Testis (tissue), 3 donors: ENCODE results near the gene TFAP2A. TPM values are rescaled to one million over a fixed set of nuclear protein-coding genes. Genes with fewer than 3 reads are reported as not detected.

Experiments used
- DNase-seq: peaks from one replicate; pipeline ENCODE4 v3.0.0-alpha.2; 2019
- H3K27ac ChIP-seq, 2 donors: fragments of 200-600 bp; sonication (generic); one replicate each; pipeline ENCODE4 v1.5.1; 2019
- H3K27me3 ChIP-seq: fragments of 200-600 bp; sonication (generic); one replicate; pipeline ENCODE4 v1.5.1; 2019
- H3K36me3 ChIP-seq: fragments of 200-600 bp; sonication (generic); one replicate; pipeline ENCODE4 v1.5.1; 2017; ENCODE audit warnings: low read depth; ENCODE audit errors: missing control alignments
- H3K4me1 ChIP-seq: fragments of 200-600 bp; sonication (generic); one replicate; pipeline ENCODE4 v1.5.1; 2019
- H3K4me3 ChIP-seq, 2 donors: fragments of 200-600 bp; sonication (generic); one replicate each; pipeline ENCODE4 v1.5.1; 2017 to 2019
- H3K9me3 ChIP-seq: fragments of 200-600 bp; sonication (generic); one replicate; pipeline ENCODE4 v1.5.1; 2017
- CTCF ChIP-seq, 3 experiments: fragments of 450-650 bp in 2 of 3; fragments of 200-600 bp in 1 of 3; sonication (generic) in 1 of 3; IDR thresholded peaks; one replicate each; pipeline ENCODE4 v1.5.1; 2016 to 2019; ENCODE audit warnings: antibody characterized with exemption in 3 of 3, mild to moderate bottlenecking in 2 of 3, moderate library complexity in 1 of 3
- POLR2A ChIP-seq: fragments of 450-650 bp; IDR thresholded peaks from one replicate; pipeline ENCODE4 v1.6.1; 2017; ENCODE audit warnings: antibody characterized with exemption, mild to moderate bottlenecking, moderate library complexity
- WGBS, 2 donors: methylation state at CpG; one replicate each; pipeline ENCODE4 v1.1.5; 2018; 5-methylcytosine and 5-hydroxymethylcytosine counted together
- intact Hi-C: fragments of 100-400 bp; cut with DNase I; formaldehyde crosslinking; loops from one replicate; pipeline ENCODE4 v1.15.1; 2023; ENCODE audit warnings: low total_unique reads
- polyA plus RNA-seq: library from polyadenylated mRNA; stranded (reverse); fragments of 350-450 nt; fragmentation: Illumina TruSeq; extraction: RNeasy Lipid Tissue Mini Kit (QIAGEN cat#74804); gene quantifications from one replicate; pipeline ENCODE4 v1.2.3, GENCODE V29; 2014; ENCODE audit warnings: low read depth, low replicate concordance; ENCODE audit not compliant: insufficient read depth
- total RNA-seq, 2 donors: library from RNA; depleted of rRNA; stranded (reverse); fragments of >200 nt; gene quantifications; one replicate each; pipeline ENCODE4 v1.2.3, GENCODE V29; 2016

The TFAP2A gene
- total and polyA plus RNA-seq, 3 donors from 2014 or later = 2.7 to 4.8 (median 3.3) TPM

- TF ChIP-seq POLR2A (no peak), CTCF (IDR thresholded peaks at IDR 0.05) (no peak)
- Histone ChIP-seq H3K36me3 (no peaks in the 10 kb centered on the region), H3K4me3 (no peak overlapping the region), H3K9me3 (no peaks in the 10 kb centered on the region), H3K27ac (no peak overlapping the region), H3K27me3 (no peaks in the 10 kb centered on the region), H3K4me1 (no peaks in the 10 kb centered on the region)
- intact Hi-C loops = no loop called here
- 80 to 86% methylated on average over 4 of the region's 4 CpGs for WGBS, 2 donors
- DNase-seq = no peak
These were observed 39.4 kb downstream of the TFAP2A start for GRCh38 chr6:10375391-10375969.

- intact Hi-C loops = no loop called here
- Histone ChIP-seq H3K36me3 (no peaks in the 10 kb centered on the region), H3K27me3 (no peaks in the 10 kb centered on the region), H3K4me3 (no peak overlapping the region), H3K27ac (no peak overlapping the region), H3K9me3 (no peaks in the 10 kb centered on the region), H3K4me1 (no peaks in the 10 kb centered on the region)
- TF ChIP-seq POLR2A (no peak), CTCF (IDR thresholded peaks at IDR 0.05) (no peak)
- no peak for DNase-seq
- 40 to 42% methylated on average over 3 of the region's 3 CpGs for WGBS, 2 donors
These were observed 41.1 kb downstream of the TFAP2A start for GRCh38 chr6:10373642-10374359.

GRCh38 chr6:10369896-10370295 is 45.0 kb downstream of the TFAP2A start:
- 94% methylated on average over 5 of the region's 5 CpGs for WGBS, 2 donors
- Histone ChIP-seq H3K27ac (no peak overlapping the region), H3K4me1 (no peaks in the 10 kb centered on the region), H3K27me3 (no peaks in the 10 kb centered on the region), H3K9me3 (no peaks in the 10 kb centered on the region), H3K4me3 (no peak overlapping the region), H3K36me3 (no peaks in the 10 kb centered on the region)
- no peak for TF ChIP-seq CTCF (IDR thresholded peaks at IDR 0.05)
- no peak for TF ChIP-seq POLR2A
- no peak for DNase-seq
- intact Hi-C loops = no loop called here

GRCh38 chr6:10368861-10369260 is 46.0 kb downstream of the TFAP2A start:
- no peaks in the 10 kb centered on the region for H3K9me3 ChIP-seq
- H3K4me3 ChIP-seq = no peak overlapping the region
- no peaks in the 10 kb centered on the region for H3K27me3 ChIP-seq
- intact Hi-C loops = no loop called here
- 35 to 37% methylated on average over 3 of the region's 3 CpGs for WGBS, 2 donors
- no peak for TF ChIP-seq CTCF (IDR thresholded peaks at IDR 0.05)
- TF ChIP-seq POLR2A = no peak
- no peak for DNase-seq
- no peaks in the 10 kb centered on the region for H3K4me1 ChIP-seq
- H3K27ac ChIP-seq = no peak overlapping the region
- no peaks in the 10 kb centered on the region for H3K36me3 ChIP-seq

- H3K27me3 ChIP-seq = no peaks in the 10 kb centered on the region
- H3K9me3 ChIP-seq = no peaks in the 10 kb centered on the region
- WGBS, 2 donors = 76 to 78% methylated on average over 6 of the region's 6 CpGs
- H3K4me1 ChIP-seq = no peaks in the 10 kb centered on the region
- DNase-seq = no peak
- no peak overlapping the region for H3K4me3 ChIP-seq
- no peak overlapping the region for H3K27ac ChIP-seq
- H3K36me3 ChIP-seq = no peaks in the 10 kb centered on the region
- intact Hi-C loops = no loop called here
- TF ChIP-seq CTCF (IDR thresholded peaks at IDR 0.05) = no peak
- no peak for TF ChIP-seq POLR2A
These were observed 51.0 kb downstream of the TFAP2A start for GRCh38 chr6:10363911-10364310.
